GM19023 (cell line): ENCODE measurements around the gene SRGAP3.

Source experiments
- ATAC-seq: cut with Tn5 transposase; IDR thresholded peaks from one replicate; pipeline ENCODE4 v1.9.1; 2021; ENCODE audit warnings: mild to moderate bottlenecking, moderate library complexity; ENCODE audit not compliant: unreplicated experiment

The SRGAP3 gene

GRCh38 chr3:9229325-9229724, 20.1 kb downstream of the SRGAP3 start:
- ATAC-seq: no peak

- ATAC-seq: no peak
Observed at GRCh38 chr3:9226326-9226725, 23.1 kb downstream of the SRGAP3 start.

DNA sequence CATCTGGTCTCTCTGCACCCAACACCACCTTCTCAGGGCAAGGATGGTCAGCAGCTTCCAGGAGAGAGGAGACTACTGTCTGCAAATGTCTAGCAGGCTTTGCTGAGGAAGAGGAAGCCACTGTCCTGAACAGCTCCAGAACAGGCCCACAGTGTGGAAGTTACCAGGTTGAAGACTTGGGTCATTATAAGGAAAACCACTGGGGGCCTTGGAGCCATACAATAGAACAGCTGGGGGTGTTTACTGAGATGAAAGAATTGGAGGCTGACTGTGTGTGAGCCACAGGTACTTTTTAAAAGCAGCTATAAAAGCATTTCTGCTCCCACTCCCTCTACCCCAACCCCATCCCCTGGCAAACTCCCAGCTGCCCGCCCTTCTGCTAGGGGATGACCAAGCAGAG, 24.2 kb downstream of the SRGAP3 start:
- no peak for ATAC-seq

- ATAC-seq: peak; percentile 91
Observed at GRCh38 chr3:9224490-9224889, 25.0 kb downstream of the SRGAP3 start.

- no peak for ATAC-seq
Observed at GRCh38 chr3:9223672-9224071, 25.8 kb downstream of the SRGAP3 start.

- ATAC-seq: no peak
Observed at GRCh38 chr3:9222956-9223639, 26.3 kb downstream of the SRGAP3 start.

GRCh38 chr3:9222049-9222448, 27.4 kb downstream of the SRGAP3 start:
- ATAC-seq: no peak

DNA sequence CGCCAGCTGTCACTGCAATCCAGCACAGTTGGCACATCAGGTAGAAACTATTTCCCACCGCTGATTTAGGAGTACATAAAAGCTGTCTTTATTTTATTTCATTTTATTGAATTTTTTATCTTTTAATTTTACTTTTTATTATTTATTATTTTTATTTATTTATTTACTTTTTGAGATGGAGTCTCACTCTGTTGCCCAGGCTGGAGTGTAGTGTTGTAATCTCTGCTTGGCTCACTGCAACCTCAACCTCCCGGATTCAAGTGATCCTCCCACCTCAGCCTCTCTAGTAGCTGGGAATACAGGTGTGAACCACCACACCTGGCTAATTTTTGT, 31.0 kb downstream of the SRGAP3 start:
- ATAC-seq: no peak

DNA sequence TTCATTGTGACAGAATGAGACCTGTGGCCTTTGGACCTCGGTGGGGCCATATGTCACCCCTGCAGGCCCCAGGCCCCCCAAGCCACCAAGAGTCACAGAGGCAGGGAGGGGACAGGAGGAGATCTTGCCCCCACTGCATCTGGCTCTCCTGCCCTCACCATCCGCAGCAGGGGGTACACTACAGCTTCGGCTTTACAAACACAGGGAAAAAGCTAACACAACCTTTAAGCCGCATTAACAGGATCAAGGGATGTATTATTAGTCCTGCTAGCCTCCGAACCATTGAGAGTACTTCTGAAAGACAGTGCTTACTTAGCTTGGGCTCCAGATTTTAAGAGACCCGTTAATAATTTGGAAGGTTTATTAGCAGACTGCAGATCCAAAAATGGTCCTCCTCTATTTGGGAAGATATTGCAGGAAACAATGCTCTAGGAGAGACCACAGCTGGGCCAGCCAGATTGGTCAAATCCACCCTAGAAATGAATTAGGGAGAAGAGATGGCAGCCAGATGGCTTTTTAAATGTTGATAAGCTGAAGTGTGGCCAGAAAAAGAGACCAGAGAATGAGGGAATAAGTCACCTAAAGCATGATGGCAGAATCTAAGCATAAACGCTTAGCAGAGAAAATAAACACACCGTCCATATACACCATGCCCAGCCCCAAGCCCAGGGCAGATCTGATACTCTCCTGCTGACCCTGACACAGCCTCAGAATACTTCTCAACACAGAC, 31.5 kb downstream of the SRGAP3 start:
- ATAC-seq: no peak

GRCh38 chr3:9216736-9217135, 32.7 kb downstream of the SRGAP3 start:
- ATAC-seq: no peak

GRCh38 chr3:9214599-9214998, 34.8 kb downstream of the SRGAP3 start:
- no peak for ATAC-seq

GRCh38 chr3:9214185-9214584, 35.3 kb downstream of the SRGAP3 start:
- no peak for ATAC-seq

- no peak for ATAC-seq
Observed at GRCh38 chr3:9213019-9213634, 36.3 kb downstream of the SRGAP3 start.

DNA sequence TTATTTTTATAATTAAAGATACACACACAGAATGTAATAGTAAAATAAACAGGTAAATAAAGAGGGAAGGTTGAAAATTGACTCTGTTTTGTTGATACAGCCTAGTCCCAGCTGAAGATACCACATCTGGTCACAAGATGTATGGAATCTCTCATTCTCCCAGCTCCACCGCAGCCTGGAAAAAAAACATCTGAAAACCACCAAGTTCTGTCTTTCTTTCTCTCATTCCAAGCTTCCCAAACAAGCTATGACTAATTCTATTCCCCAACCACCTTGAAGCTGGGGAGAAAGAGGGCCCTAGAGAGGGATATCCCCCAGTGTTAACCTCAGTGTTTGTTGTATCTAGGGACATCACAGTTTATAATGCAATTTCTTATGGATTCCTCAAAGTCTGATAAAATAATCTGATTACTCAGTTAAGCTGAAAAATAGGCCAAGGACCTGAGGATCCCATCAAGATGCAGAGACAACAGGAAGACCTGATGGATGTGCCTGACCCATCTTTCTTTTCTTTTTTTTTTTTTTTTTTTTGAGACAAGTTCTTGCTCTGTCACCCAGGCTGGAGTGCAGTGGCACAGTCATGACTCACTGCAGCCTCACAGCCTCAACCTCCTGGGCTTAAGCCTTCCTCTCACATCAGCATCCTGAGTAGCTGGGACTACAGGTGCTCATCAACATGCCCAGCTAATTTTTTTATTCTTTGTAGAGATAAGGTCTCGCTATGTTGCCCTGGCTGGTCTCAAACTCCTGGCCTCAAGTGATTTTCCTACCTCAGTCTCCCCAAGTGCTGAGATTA, 38.1 kb downstream of the SRGAP3 start:
- ATAC-seq: no peak

DNA sequence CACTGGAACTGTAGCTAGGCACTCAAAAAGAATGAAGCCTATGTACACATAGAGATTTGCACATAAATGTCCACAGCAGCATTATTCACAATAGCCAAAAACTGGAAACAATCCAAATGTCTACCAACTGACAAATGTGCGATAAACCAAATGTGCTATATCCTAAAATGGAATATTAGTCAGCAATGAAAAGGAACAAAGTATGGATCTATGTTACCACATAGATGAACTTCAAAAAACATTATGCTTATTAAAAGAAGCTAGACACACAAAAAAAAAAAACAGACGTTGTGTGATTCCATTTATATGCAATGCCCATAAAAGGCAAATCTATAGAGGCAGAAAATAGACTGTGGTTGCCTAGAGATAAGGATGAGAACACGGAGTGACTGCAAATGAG, 39.7 kb downstream of the SRGAP3 start:
- no peak for ATAC-seq

- ATAC-seq: no peak
Observed at GRCh38 chr3:9208605-9209152, 40.8 kb downstream of the SRGAP3 start.

- no peak for ATAC-seq
Observed at GRCh38 chr3:9207116-9207763, 42.2 kb downstream of the SRGAP3 start.

DNA sequence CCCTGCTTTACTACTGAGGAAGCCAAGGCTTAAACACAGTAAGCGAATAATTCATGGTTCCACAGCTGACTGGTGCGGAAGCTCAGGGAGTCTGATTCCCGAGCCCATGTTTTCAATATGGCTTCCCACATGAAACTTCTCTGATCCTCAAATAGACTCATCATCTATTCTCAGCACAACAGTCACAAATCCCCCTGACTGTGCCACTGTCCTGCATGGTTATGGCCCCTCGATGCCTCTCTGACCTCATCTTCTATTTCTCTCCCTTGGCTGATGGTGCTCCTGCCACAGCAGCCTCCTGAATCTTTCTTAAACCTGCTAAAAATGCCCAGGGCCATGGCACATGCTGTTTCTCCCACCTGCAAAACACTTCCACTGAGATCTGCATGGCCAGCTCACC, 43.2 kb downstream of the SRGAP3 start:
- no peak for ATAC-seq

DNA sequence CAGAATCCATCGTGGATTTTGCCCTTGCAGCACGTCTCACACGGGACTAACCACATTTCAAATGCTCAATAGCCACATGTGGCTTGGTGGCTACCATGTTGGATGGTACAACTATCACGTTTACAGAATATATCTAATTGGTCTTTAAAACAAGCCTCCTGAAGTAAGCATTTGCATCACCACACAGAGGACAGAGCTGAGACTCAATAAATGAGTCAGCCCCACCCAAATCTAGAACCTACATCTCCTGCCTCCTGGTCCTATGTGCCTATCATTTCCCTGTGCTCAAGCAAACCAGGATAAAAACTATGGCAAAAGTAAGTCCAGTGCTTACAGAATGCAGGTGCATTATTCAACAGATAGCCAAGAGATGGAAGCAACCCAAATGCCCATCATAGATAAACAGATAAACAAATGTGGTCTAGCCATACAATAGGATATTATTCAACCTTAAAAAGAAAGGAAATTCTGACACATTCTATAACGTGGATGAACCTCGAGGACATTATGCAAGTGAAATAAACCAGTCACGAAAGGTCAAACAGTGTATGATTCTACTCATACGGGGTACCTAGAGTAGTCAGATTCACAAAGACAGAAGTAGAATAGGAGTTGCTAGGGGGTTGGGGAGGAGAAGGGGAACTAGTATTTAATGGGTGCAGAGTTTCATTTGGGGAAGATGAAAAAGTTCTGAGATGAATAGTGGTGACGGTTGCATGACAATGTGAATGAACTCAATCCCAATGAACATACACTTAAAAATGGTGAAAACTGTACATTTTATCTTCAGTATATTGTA, 43.9 kb downstream of the SRGAP3 start:
- ATAC-seq: no peak
